AG10803 (cell line): Measurements from ENCODE around the gene LRP1B.

Experiments used
- DNase-seq: peaks from one replicate; pipeline ENCODE4 v3.0.0; 2010; ENCODE audit warnings: low read depth
- H3K4me3 ChIP-seq: 2 replicates; pipeline ENCODE4 v1.5.1; 2011; ENCODE audit warnings: mild to moderate bottlenecking, low read length, control low read depth
- CTCF ChIP-seq: conservative IDR thresholded peaks from 2 replicates; pipeline ENCODE4 v1.5.1; 2011; ENCODE audit warnings: mild to moderate bottlenecking, low read length, control low read depth, inconsistent platforms

LRP1B gene

GRCh38 chr2:140891614-140892212, 1239.1 kb downstream of the LRP1B start:
- peak; percentile 13; the same call in 1 of the 2 replicates for TF ChIP-seq CTCF
- no peak for DNase-seq

DNA sequence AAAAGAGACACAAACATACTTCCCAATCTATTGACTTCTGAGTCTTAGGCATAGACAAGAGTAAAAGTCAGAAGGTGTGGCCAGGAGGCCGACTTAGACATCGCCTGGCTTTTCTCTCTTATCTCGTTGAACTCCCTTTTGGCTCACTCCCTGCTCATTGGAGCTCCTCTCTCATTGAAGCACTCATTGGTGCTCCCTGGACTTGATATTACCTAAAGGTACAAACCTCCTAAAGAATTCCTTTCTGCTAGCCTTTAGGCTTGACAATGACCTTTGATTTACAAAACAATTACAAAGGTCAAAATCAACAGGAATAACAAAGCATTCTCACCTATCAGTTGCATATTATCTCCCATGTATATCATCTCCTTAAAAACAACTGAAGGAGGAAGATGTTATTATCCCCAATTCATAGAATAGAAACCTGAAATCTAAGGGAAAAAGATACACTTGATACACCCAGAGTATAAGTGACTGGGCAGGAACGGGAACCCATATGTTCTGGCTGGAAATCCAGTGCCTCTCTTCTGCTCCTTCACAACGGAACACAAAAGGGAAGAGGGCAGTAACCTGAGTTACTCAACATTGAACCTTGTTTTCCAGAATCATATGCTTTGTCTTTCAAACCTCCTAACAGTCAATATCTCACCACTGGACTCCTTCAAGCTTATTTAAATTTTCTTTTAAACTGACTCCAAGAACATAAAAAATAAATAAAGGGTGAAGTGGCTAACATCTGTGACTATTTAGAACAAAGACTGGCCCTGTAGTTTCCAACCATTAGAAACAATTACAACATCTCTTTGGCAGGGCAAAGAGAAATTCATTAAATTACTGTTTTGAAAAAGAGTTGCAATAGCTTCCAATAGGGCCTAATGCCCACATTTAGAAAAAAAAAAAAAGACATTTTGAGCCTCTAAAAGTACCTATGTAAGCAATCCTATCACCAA, 1247.9 kb downstream of the LRP1B start:
- DNase-seq: peak; percentile 41
- no peak overlapping the region for H3K4me3 ChIP-seq
- no peak for TF ChIP-seq CTCF

More at GRCh38 chr2:140891614-140892212, 1239.1 kb downstream of the LRP1B start:
- H3K4me3 ChIP-seq: no peak overlapping the region

GRCh38 chr2:140880573-140880972, 1250.2 kb downstream of the LRP1B start:
- H3K4me3 ChIP-seq: no peak overlapping the region
- no peak for DNase-seq
- TF ChIP-seq CTCF: no peak

GRCh38 chr2:140876015-140876414, 1254.8 kb downstream of the LRP1B start:
- no peak for TF ChIP-seq CTCF
- DNase-seq: no peak
- H3K4me3 ChIP-seq: no peak overlapping the region

DNA sequence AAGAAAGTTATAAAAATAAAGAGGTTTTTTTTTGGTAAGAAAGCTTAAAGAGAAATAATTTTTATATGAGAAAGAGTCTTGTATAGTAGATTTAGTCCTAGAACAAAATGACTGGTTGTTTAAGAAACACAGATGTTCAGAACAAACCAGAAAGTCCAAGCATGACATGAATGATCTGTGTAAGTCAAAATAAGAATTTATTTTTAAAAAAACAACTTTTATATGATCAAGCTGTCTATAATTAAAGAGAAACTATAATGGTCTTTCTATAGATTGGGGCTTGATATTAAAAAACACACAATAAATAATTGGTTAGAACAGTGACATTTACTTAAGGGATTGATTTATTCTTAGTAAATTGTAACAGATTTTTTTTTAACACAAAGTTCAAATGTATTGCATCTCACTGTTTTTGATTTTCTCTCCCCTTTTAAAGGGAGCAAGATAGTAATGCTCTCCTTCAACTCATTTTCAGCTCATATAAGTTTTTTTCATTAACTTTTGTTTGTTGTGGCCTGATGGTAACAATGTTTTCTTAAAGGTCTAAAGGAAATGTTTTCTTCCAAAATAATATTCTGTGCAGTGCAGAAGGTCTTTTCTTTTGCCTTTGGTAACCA, 1256.8 kb downstream of the LRP1B start:
- TF ChIP-seq CTCF: no peak
- no peak for DNase-seq
- H3K4me3 ChIP-seq: no peak overlapping the region

- DNase-seq: no peak
- no peak for TF ChIP-seq CTCF
- H3K4me3 ChIP-seq: no peak overlapping the region
Observed at GRCh38 chr2:140869925-140870324, 1260.9 kb downstream of the LRP1B start.

GRCh38 chr2:140869107-140869506, 1261.7 kb downstream of the LRP1B start:
- no peak overlapping the region for H3K4me3 ChIP-seq
- DNase-seq: no peak
- TF ChIP-seq CTCF: no peak
